A673 (cell line): Measurements from ENCODE around the gene TOGARAM1. TPM values are rescaled to one million over a fixed set of nuclear protein-coding genes. Genes with fewer than 3 reads are reported as not detected.
A peak's percentile ranks its signal among the peaks of the same experiment; 100 is the strongest.

Experiments used
- Bru-seq: library from RNA; stranded (reverse); fragments of 400-500 nt; gene quantifications from one replicate; lab custom pipeline; 2021; lab: Mats Ljungman, UMichigan
- BruChase-seq, 2 experiments: library from RNA; stranded (reverse); fragments of 400-500 nt; gene quantifications; one replicate each; lab custom pipeline; 2021; lab: Mats Ljungman, UMichigan
- BruUV-seq: library from RNA; stranded (reverse); fragments of 400-500 nt; replicated peaks from 2 replicates; lab custom pipeline; 2021; lab: Mats Ljungman, UMichigan
- CTCF ChIA-PET: fragments of 300-600 bp; sonication (Branson Sonifier 250); formaldehyde crosslinking; loops from one replicate; lab custom pipeline; 2022; ENCODE audit warnings: antibody characterized with exemption; lab: Charles Lee
- POLR2A ChIA-PET: fragments of 300-600 bp; sonication (Branson Sonifier 250); formaldehyde crosslinking; loops from one replicate; lab custom pipeline; 2022; ENCODE audit warnings: antibody characterized with exemption; ENCODE audit not compliant: low non-redundant PET; lab: Charles Lee
- DNase-seq: peaks from one replicate; pipeline ENCODE4 v3.0.0-alpha.2; 2015; ENCODE audit warnings: low spot score
- H3K27ac ChIP-seq: fragments of 200-600 bp; sonication (generic); 2 replicates; pipeline ENCODE4 v1.5.1; 2016; ENCODE audit warnings: mixed run types, low read depth, mild to moderate bottlenecking, mixed read lengths, antibody characterized with exemption, low read length; ENCODE audit not compliant: poor library complexity, severe bottlenecking
- H3K27me3 ChIP-seq: fragments of 200-600 bp; sonication (generic); replicated peaks from 2 replicates; pipeline ENCODE4 v1.6.1; 2017; ENCODE audit warnings: mixed run types, low read depth, mild to moderate bottlenecking, mixed read lengths, antibody characterized with exemption, low read length; ENCODE audit not compliant: insufficient read depth, poor library complexity
- H3K36me3 ChIP-seq: fragments of 200-600 bp; sonication (generic); 2 replicates; pipeline ENCODE4 v1.6.1; 2016; ENCODE audit warnings: mixed run types, mild to moderate bottlenecking, mixed read lengths, antibody characterized with exemption, low read length; ENCODE audit not compliant: insufficient read depth, poor library complexity, severe bottlenecking
- H3K4me1 ChIP-seq: fragments of 200-600 bp; sonication (generic); 2 replicates; pipeline ENCODE4 v1.6.1; 2017; ENCODE audit warnings: mixed run types, mild to moderate bottlenecking, mixed read lengths, antibody characterized with exemption, low read length; ENCODE audit not compliant: insufficient read depth, poor library complexity, severe bottlenecking
- H3K4me3 ChIP-seq: fragments of 200-600 bp; sonication (generic); 2 replicates; pipeline ENCODE4 v1.5.1; 2016; ENCODE audit warnings: low read depth, mixed run types, mild to moderate bottlenecking, mixed read lengths, low read length; ENCODE audit not compliant: poor library complexity, severe bottlenecking
- H3K9me3 ChIP-seq: fragments of 200-600 bp; sonication (generic); 2 replicates; pipeline ENCODE4 v1.6.1; 2016; ENCODE audit warnings: mixed run types, low read depth, mild to moderate bottlenecking, mixed read lengths, antibody characterized with exemption, low read length; ENCODE audit not compliant: poor library complexity, severe bottlenecking
- CTCF ChIP-seq: fragments of 300-800, 200-600 bp; sonication (generic); conservative IDR thresholded peaks from 2 replicates; pipeline ENCODE4 v1.5.1; 2017; ENCODE audit warnings: low read depth, mild to moderate bottlenecking, antibody characterized with exemption, low read length, moderate library complexity, mixed read lengths
- EZH2 ChIP-seq: fragments of 200-600 bp; sonication (generic); IDR thresholded peaks from 2 replicates; pipeline ENCODE4 v1.6.1; 2017; ENCODE audit warnings: borderline replicate concordance, low read depth, mild to moderate bottlenecking, mixed read lengths, antibody characterized with exemption, low read length; ENCODE audit not compliant: poor library complexity, severe bottlenecking
- intact Hi-C: fragments of 100-400 bp; cut with micrococcal nuclease; formaldehyde crosslinking; loops from one replicate; pipeline ENCODE4 v1.10.0; 2022; ENCODE audit not compliant: unreplicated experiment
- long read RNA-seq: library from polyadenylated mRNA; stranded (forward); transcript quantifications from one replicate; pipeline ENCODE4 v2.0.0, GENCODE V29; 2022
- total RNA-seq: library from RNA; stranded (reverse); gene quantifications from 2 replicates; pipeline ENCODE4 v1.2.3, GENCODE V29; 2021

TOGARAM1 gene
- total RNA-seq = 16.8 and 18.5 TPM in 2 replicates
- percentile 79 among the genes with signal in this experiment for Bru-seq, nascent RNA
- percentile 75 among the genes with signal in this experiment for BruChase-seq, experiment 1, labeled RNA remaining after a 2-hour chase
- percentile 65 among the genes with signal in this experiment for BruChase-seq, experiment 2, labeled RNA remaining after a 6-hour chase
- long read RNA-seq, full-length matches to known transcripts = 11 of 33 reads
- long read RNA-seq, partial matches to known transcripts = 4 of 33 reads
- long read RNA-seq, other reads (novel, unspliced or antisense) = 18 of 33 reads

- Histone ChIP-seq H3K9me3 (no peaks in the 10 kb centered on the region), H3K27me3 (no peaks in the 10 kb centered on the region), H3K4me3 (peak within 1 kb of the TSS; percentile 76), H3K36me3 (no peaks in the 10 kb centered on the region), H3K27ac (peak within 1 kb of the TSS; percentile 85), H3K4me1 (peaks cover 15% of the 10 kb centered on the region)
- peak; percentile 100 for DNase-seq
- no TSS peak for BruUV-seq
- ChIA-PET CTCF (interaction anchor here (0.6 to 1.3 kb wide), 3 partner anchors 9 to 209 kb away, joined by 3 to 8 read pairs (median 3); no protein-coding TSS in a partner anchor), POLR2A (no interaction called here)
- TF ChIP-seq EZH2 (no peak), CTCF (no peak)
- intact Hi-C loops = loop anchor here (2.0 to 5.0 kb wide), 2 partner anchors 121 to 173 kb away; partner anchors contain the start of genes FANCM, FKBP3 and PRPF39
Observed at GRCh38 chr14:44961554-44962333, at the start of gene TOGARAM1, which contains the start of gene KLHL28. TSS of gene TOGARAM1 (plus strand) at chr14:44962190. CDS start at chr14:44962422, 232 bp downstream. TSS of gene KLHL28 (minus strand) at chr14:44961947. CDS start at chr14:44945928, 16,019 bp downstream.

GRCh38 chr14:44914849-44915248 is 47.1 kb upstream of the TOGARAM1 start:
- Histone ChIP-seq H3K27ac (no peak overlapping the region), H3K9me3 (no peaks in the 10 kb centered on the region), H3K27me3 (no peaks in the 10 kb centered on the region), H3K4me1 (no peaks in the 10 kb centered on the region), H3K36me3 (no peaks in the 10 kb centered on the region), H3K4me3 (no peak overlapping the region)
- BruUV-seq = no TSS peak
- POLR2A ChIA-PET = no interaction called here
- CTCF ChIA-PET = no interaction called here
- TF ChIP-seq CTCF (no peak), EZH2 (no peak)
- no peak for DNase-seq
- intact Hi-C loops = loop anchor here (1.0 to 10.0 kb wide), 3 partner anchors 217 to 610 kb away; partner anchors contain the start of gene FKBP3

GRCh38 chr14:44928793-44929192 is 33.2 kb upstream of the TOGARAM1 start:
- DNase-seq = no peak

More at GRCh38 chr14:44928793-44929192, 33.2 kb upstream of the TOGARAM1 start:
- intact Hi-C loops = no loop called here
- Histone ChIP-seq H3K9me3 (no peaks in the 10 kb centered on the region), H3K36me3 (peaks cover 8% of the 10 kb centered on the region), H3K4me3 (no peak overlapping the region), H3K27me3 (no peaks in the 10 kb centered on the region), H3K27ac (no peak overlapping the region), H3K4me1 (no peaks in the 10 kb centered on the region)
- TF ChIP-seq CTCF = no peak
- no peak for TF ChIP-seq EZH2
- no TSS peak for BruUV-seq
- ChIA-PET CTCF (no interaction called here), POLR2A (no interaction called here)
